Lower lobe of right lung (tissue), 2 donors: ENCODE measurements around the gene C8G. TPM values are rescaled to one million over a fixed set of nuclear protein-coding genes. Genes with fewer than 3 reads are reported as not detected.

Source experiments
- ATAC-seq, 2 donors: fragments of 200-7000 bp; cut with Tn5 transposase; one replicate each; pipeline ENCODE4 v1.9.1; 2020 to 2022; ENCODE audit warnings: mild to moderate bottlenecking in 2 of 2, moderate library complexity in 2 of 2
- DNase-seq: peaks from one replicate; pipeline ENCODE4 v3.0.0-alpha.2; 2020
- H3K27ac ChIP-seq: fragments of 200-600 bp; one replicate; pipeline ENCODE4 v1.8.0; 2022
- H3K27me3 ChIP-seq: fragments of 200-600 bp; one replicate; pipeline ENCODE4 v1.8.0; 2022; ENCODE audit warnings: low read depth
- H3K36me3 ChIP-seq: fragments of 200-600 bp; one replicate; pipeline ENCODE4 v1.8.0; 2022; ENCODE audit warnings: mild to moderate bottlenecking
- H3K4me1 ChIP-seq: fragments of 200-600 bp; one replicate; pipeline ENCODE4 v1.8.0; 2022
- H3K4me3 ChIP-seq: fragments of 200-600 bp; one replicate; pipeline ENCODE4 v1.8.0; 2022; ENCODE audit warnings: mild to moderate bottlenecking
- H3K9me3 ChIP-seq: fragments of 200-600 bp; one replicate; pipeline ENCODE4 v1.8.0; 2022
- intact Hi-C: fragments of 100-400 bp; cut with DNase I; formaldehyde crosslinking; loops from one replicate; pipeline ENCODE4 v1.11.0; 2022
- total RNA-seq: library from RNA; stranded (reverse); fragmentation: NEBNext Ultra II Directional; extraction: Animal tissue kit (Norgen Biotek cat#: 25700); gene quantifications from one replicate; pipeline ENCODE4 v1.2.1, GENCODE V29; 2021
- TF ChIP-seq, protein P1 (sequence below): fragments of 200-600 bp; IDR thresholded peaks from one replicate; pipeline ENCODE4 v1.8.0; 2022; ENCODE audit warnings: antibody characterized with exemption, mild to moderate bottlenecking
- donor health status: DM: no; HTN: yes; CAD: no; lungs with severe emphysema.

Gene C8G
- total RNA-seq, 1 donor from 2014 or later = 2.2 TPM

GRCh38 chr9:136926749-136927148, 18.3 kb upstream of the C8G start:
- H3K9me3 ChIP-seq = no peaks in the 10 kb centered on the region
- H3K4me1 ChIP-seq = no peaks in the 10 kb centered on the region
- no peak overlapping the region for H3K4me3 ChIP-seq
- TF ChIP-seq, protein P1, sequence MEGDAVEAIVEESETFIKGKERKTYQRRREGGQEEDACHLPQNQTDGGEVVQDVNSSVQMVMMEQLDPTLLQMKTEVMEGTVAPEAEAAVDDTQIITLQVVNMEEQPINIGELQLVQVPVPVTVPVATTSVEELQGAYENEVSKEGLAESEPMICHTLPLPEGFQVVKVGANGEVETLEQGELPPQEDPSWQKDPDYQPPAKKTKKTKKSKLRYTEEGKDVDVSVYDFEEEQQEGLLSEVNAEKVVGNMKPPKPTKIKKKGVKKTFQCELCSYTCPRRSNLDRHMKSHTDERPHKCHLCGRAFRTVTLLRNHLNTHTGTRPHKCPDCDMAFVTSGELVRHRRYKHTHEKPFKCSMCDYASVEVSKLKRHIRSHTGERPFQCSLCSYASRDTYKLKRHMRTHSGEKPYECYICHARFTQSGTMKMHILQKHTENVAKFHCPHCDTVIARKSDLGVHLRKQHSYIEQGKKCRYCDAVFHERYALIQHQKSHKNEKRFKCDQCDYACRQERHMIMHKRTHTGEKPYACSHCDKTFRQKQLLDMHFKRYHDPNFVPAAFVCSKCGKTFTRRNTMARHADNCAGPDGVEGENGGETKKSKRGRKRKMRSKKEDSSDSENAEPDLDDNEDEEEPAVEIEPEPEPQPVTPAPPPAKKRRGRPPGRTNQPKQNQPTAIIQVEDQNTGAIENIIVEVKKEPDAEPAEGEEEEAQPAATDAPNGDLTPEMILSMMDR = no peak
- no peak for ATAC-seq
- no peak for DNase-seq
- no peaks in the 10 kb centered on the region for H3K27me3 ChIP-seq
- H3K36me3 ChIP-seq = peaks cover 42% of the 10 kb centered on the region
- intact Hi-C loops = no loop called here
- H3K27ac ChIP-seq = no peak overlapping the region

GRCh38 chr9:136927343-136928271, 17.4 kb upstream of the C8G start:
- Histone ChIP-seq H3K9me3 (no peaks in the 10 kb centered on the region), H3K27ac (no peak overlapping the region), H3K4me3 (no peak overlapping the region), H3K4me1 (no peaks in the 10 kb centered on the region), H3K27me3 (no peaks in the 10 kb centered on the region), H3K36me3 (peaks cover 37% of the 10 kb centered on the region)
- TF ChIP-seq, protein P1 = no peak
- intact Hi-C loops = no loop called here
- ATAC-seq = no peak
- no peak for DNase-seq

GRCh38 chr9:136928591-136928990, 16.5 kb upstream of the C8G start:
- no peak for DNase-seq
- intact Hi-C loops = no loop called here
- H3K9me3 ChIP-seq = no peaks in the 10 kb centered on the region
- H3K4me3 ChIP-seq = no peak overlapping the region
- H3K27ac ChIP-seq = no peak overlapping the region
- H3K4me1 ChIP-seq = no peaks in the 10 kb centered on the region
- H3K36me3 ChIP-seq = peaks cover 35% of the 10 kb centered on the region
- TF ChIP-seq, protein P1 = no peak
- ATAC-seq = peak; percentile 32 to 37
- H3K27me3 ChIP-seq = no peaks in the 10 kb centered on the region

DNA sequence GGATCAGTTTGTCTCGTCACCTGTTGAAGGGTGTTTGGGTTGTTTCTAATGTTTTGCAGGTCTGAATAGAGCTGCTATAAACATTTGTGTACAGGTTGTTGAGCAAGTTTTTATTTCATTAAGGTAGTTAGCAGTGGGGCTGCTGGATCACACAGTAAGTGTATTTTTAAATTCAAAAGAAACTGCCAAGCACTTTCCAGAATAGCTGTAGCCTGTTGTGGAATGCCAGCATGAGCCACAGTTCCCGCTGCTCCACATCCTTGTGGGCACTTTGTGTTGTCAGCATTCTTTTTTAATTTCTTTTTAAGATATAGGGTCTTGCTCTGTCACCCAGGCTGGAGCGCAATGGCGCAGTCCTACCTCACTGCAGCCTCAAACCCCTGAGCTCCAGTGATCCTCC, 15.0 kb upstream of the C8G start:
- H3K4me3 ChIP-seq = no peak overlapping the region
- intact Hi-C loops = no loop called here
- no peaks in the 10 kb centered on the region for H3K9me3 ChIP-seq
- TF ChIP-seq, protein P1 = no peak
- peaks cover 22% of the 10 kb centered on the region for H3K36me3 ChIP-seq
- H3K4me1 ChIP-seq = no peaks in the 10 kb centered on the region
- no peak overlapping the region for H3K27ac ChIP-seq
- H3K27me3 ChIP-seq = no peaks in the 10 kb centered on the region
- DNase-seq (no peak), ATAC-seq (no peak)

DNA sequence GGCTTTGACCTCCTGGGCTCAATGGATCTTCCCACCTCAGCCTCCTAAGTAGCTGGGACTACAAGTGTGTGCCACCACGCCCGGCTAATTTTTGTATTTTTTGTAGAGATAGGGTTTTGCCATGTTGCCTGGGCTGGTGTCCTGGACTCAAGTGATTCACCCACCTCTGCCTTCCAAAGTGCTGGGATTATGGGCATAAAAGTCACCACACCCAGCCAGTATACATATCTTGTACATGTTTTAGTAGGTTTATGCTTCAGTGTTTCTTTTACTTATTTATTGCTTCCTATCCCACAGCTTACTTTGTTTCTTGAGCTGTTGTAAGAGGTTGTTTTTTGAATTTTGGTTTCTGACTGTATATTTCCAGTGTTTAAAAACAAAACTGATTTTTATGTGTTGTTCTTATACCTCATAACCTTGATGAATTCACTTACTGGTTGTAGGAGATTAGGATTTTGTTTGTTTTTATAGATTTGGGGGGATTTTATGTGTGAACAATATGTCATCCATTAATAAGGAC, 13.4 kb upstream of the C8G start:
- Histone ChIP-seq H3K27ac (no peak overlapping the region), H3K4me1 (no peaks in the 10 kb centered on the region), H3K4me3 (no peak overlapping the region), H3K27me3 (no peaks in the 10 kb centered on the region), H3K9me3 (no peaks in the 10 kb centered on the region), H3K36me3 (peaks cover 6% of the 10 kb centered on the region)
- ATAC-seq (no peak), DNase-seq (no peak)
- intact Hi-C loops = no loop called here
- TF ChIP-seq, protein P1 = no peak
